Smooth muscle cell (in vitro differentiated cells): ENCODE results near the gene UBTF. TPM values are rescaled to one million over a fixed set of nuclear protein-coding genes. Genes with fewer than 3 reads are reported as not detected.

Experiments
- DNase-seq: peaks from one replicate; lab custom pipeline; 2025; ENCODE audit not compliant: unreplicated experiment; lab: John Stamatoyannopoulos, UW
- H2AFZ ChIP-seq: fragments of 200-600 bp; sonication (generic); 2 replicates; pipeline ENCODE4 v1.6.0; 2016; ENCODE audit warnings: antibody characterized with exemption, low read depth, mild to moderate bottlenecking
- H3F3A ChIP-seq: fragments of 200-600 bp; sonication (generic); 2 replicates; pipeline ENCODE4 v1.6.0; 2017; ENCODE audit warnings: antibody characterized with exemption, low read depth
- H3K27ac ChIP-seq: fragments of 200-600 bp; sonication (generic); 2 replicates; pipeline ENCODE4 v1.5.1; 2016; ENCODE audit warnings: low read depth, mild to moderate bottlenecking
- H3K27me3 ChIP-seq: fragments of 200-600 bp; sonication (generic); 2 replicates; pipeline ENCODE4 v1.6.1; 2016; ENCODE audit warnings: low read depth, mild to moderate bottlenecking
- H3K36me3 ChIP-seq: fragments of 200-600 bp; sonication (generic); 2 replicates; pipeline ENCODE4 v1.5.1; 2016; ENCODE audit warnings: low read depth
- H3K4me1 ChIP-seq: fragments of 200-600 bp; sonication (generic); 2 replicates; pipeline ENCODE4 v1.5.1; 2016; ENCODE audit warnings: low read depth
- H3K4me2 ChIP-seq: fragments of 200-600 bp; sonication (generic); 2 replicates; pipeline ENCODE4 v1.6.0; 2016; ENCODE audit warnings: mild to moderate bottlenecking
- H3K4me3 ChIP-seq: fragments of 200-600 bp; sonication (generic); 2 replicates; pipeline ENCODE4 v1.5.1; 2016; ENCODE audit warnings: mild to moderate bottlenecking
- H3K79me2 ChIP-seq: fragments of 200-600 bp; sonication (generic); 2 replicates; pipeline ENCODE4 v1.6.0; 2016; ENCODE audit warnings: low read depth, mild to moderate bottlenecking
- H3K9ac ChIP-seq: fragments of 200-600 bp; sonication (generic); 2 replicates; pipeline ENCODE4 v1.6.0; 2016; ENCODE audit warnings: low read depth
- H3K9me3 ChIP-seq: fragments of 200-600 bp; sonication (generic); replicated peaks from 2 replicates; pipeline ENCODE4 v1.5.1; 2016; ENCODE audit warnings: low read depth
- H4K20me1 ChIP-seq: fragments of 200-600 bp; sonication (generic); 2 replicates; pipeline ENCODE4 v1.6.0; 2016; ENCODE audit warnings: low read depth
- WGBS: methylation state at CpG from one replicate; pipeline ENCODE4 v1.1.7; 2016; ENCODE audit warnings: low lambda C conversion rate; 5-methylcytosine and 5-hydroxymethylcytosine counted together
- polyA plus RNA-seq: library from polyadenylated mRNA; unstranded; fragments of >200 nt; fragmentation: Nextera tagmentation; extraction: Ambion mirVana; gene quantifications from 2 replicates; pipeline ENCODE4 v1.2.1, GENCODE V29; 2016
- total RNA-seq: library from RNA; depleted of rRNA; stranded (reverse); fragments of >200 nt; gene quantifications from 2 replicates; pipeline ENCODE4 v1.2.3, GENCODE V29; 2014
- TF ChIP-seq, protein P1 (sequence below): fragments of 200-600 bp; sonication (generic); IDR thresholded peaks from 2 replicates; pipeline ENCODE4 v1.5.1; 2017; ENCODE audit warnings: borderline replicate concordance, mild to moderate bottlenecking, antibody characterized with exemption; ENCODE audit not compliant: insufficient read depth, poor library complexity, severe bottlenecking

Gene UBTF
- total and polyA plus RNA-seq, 2 experiments from 2014 or later = 18.2 to 22.1 TPM

- Histone ChIP-seq H3F3A (peaks cover 17% of the 10 kb centered on the region), H4K20me1 (peaks cover 15% of the 10 kb centered on the region), H3K4me2 (no peak overlapping the region), H3K27me3 (no peaks in the 10 kb centered on the region), H3K9me3 (no peaks in the 10 kb centered on the region), H3K79me2 (no peaks in the 10 kb centered on the region), H3K36me3 (peaks cover 5% of the 10 kb centered on the region), H3K9ac (no peak overlapping the region), H3K4me1 (peaks cover 4% of the 10 kb centered on the region), H3K27ac (no peak overlapping the region), H2AFZ (no peak overlapping the region), H3K4me3 (no peak overlapping the region)
- WGBS = 89% methylated on average over 11 of the region's 11 CpGs
- no peak for DNase-seq
- TF ChIP-seq, protein P1, sequence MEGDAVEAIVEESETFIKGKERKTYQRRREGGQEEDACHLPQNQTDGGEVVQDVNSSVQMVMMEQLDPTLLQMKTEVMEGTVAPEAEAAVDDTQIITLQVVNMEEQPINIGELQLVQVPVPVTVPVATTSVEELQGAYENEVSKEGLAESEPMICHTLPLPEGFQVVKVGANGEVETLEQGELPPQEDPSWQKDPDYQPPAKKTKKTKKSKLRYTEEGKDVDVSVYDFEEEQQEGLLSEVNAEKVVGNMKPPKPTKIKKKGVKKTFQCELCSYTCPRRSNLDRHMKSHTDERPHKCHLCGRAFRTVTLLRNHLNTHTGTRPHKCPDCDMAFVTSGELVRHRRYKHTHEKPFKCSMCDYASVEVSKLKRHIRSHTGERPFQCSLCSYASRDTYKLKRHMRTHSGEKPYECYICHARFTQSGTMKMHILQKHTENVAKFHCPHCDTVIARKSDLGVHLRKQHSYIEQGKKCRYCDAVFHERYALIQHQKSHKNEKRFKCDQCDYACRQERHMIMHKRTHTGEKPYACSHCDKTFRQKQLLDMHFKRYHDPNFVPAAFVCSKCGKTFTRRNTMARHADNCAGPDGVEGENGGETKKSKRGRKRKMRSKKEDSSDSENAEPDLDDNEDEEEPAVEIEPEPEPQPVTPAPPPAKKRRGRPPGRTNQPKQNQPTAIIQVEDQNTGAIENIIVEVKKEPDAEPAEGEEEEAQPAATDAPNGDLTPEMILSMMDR = no peak
Observed at GRCh38 chr17:44209786-44210341, 9.6 kb downstream of the UBTF start.

DNA sequence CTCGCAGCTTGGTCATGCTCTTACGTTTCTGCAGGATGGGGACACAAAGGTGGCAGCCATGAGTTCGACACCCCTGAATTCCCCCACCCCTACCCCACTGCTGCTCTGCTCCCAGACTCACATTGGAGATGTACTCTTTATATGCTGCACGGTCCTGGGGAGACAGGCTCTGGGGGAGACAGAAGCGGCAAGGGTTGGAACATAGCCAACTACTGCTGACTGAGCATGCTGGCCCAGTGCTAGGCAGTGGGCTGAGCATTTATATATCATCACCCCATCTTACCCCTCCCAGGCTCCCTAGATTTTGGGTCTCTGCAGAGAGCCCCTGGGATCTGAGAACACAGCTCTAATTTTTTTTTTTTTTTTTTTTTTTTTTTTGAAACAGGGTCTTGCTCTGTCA is 11.7 kb downstream of the UBTF start:
- Histone ChIP-seq H3K9me3 (no peaks in the 10 kb centered on the region), H3K4me2 (no peak overlapping the region), H3F3A (peaks cover 17% of the 10 kb centered on the region), H4K20me1 (peaks cover 15% of the 10 kb centered on the region), H3K4me3 (no peak overlapping the region), H3K36me3 (peaks cover 5% of the 10 kb centered on the region), H2AFZ (no peak overlapping the region), H3K27me3 (no peaks in the 10 kb centered on the region), H3K27ac (no peak overlapping the region), H3K4me1 (peaks cover 4% of the 10 kb centered on the region), H3K9ac (no peak overlapping the region), H3K79me2 (no peaks in the 10 kb centered on the region)
- no peak for DNase-seq
- TF ChIP-seq, protein P1 = no peak
- 99% methylated on average over 5 of the region's 5 CpGs for WGBS

DNA sequence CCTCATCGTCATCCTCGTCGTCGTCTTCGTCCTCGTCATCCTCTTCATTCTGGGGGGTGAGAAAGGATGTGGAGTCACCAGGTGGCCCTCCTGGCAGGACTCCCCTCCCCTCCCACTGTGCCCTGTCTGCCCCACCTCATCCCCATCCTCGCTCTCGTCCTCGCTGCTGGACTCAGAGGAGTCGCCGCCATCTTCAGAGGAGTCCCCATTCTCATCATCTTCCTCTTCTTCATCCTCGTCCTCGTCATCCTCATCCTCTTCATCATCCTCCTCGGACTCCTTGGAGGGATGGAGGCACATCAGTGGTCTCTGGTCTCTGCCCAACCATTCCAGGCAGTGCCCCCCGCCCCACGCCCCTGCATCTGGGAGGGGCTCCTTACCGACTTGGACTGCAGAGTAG is 12.2 kb downstream of the UBTF start:
- Histone ChIP-seq H4K20me1 (peaks cover 15% of the 10 kb centered on the region), H3K36me3 (peaks cover 5% of the 10 kb centered on the region), H3K27me3 (no peaks in the 10 kb centered on the region), H3K79me2 (no peaks in the 10 kb centered on the region), H3K9me3 (no peaks in the 10 kb centered on the region), H3K27ac (no peak overlapping the region), H3K9ac (no peak overlapping the region), H3K4me1 (peaks cover 4% of the 10 kb centered on the region), H3F3A (peaks cover 17% of the 10 kb centered on the region), H3K4me2 (no peak overlapping the region), H2AFZ (no peak overlapping the region), H3K4me3 (no peak overlapping the region)
- TF ChIP-seq, protein P1 = no peak
- WGBS = 94% methylated on average over 17 of the region's 17 CpGs
- DNase-seq = no peak

DNA sequence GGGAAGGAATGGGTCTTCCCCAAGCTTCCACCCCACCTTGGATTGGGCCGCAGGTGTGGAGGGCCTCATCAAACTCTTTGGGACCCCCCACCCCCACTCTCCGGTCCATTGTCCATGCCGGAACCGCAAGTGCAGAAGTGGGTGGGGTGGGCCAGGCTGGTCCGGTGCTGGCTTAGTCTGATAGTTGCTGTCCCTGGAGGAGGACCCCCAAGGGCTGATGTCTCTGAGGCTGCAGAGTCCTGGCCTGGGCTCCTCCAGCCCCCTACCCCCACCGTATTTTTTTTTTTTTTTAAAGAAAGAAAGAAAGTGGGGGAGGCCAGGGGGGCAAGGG is 12.7 kb downstream of the UBTF start:
- Histone ChIP-seq H3K4me3 (no peak overlapping the region), H3K9me3 (no peaks in the 10 kb centered on the region), H2AFZ (no peak overlapping the region), H3K27me3 (no peaks in the 10 kb centered on the region), H3K4me1 (peaks cover 4% of the 10 kb centered on the region), H3K4me2 (no peak overlapping the region), H3K27ac (no peak overlapping the region), H4K20me1 (peaks cover 15% of the 10 kb centered on the region), H3K9ac (no peak overlapping the region), H3K79me2 (no peaks in the 10 kb centered on the region), H3F3A (peaks cover 17% of the 10 kb centered on the region), H3K36me3 (peaks cover 5% of the 10 kb centered on the region)
- TF ChIP-seq, protein P1 = no peak
- WGBS = 95% methylated on average over 6 of the region's 6 CpGs
- DNase-seq = no peak
